Hepatocyte (in vitro differentiated cells): ENCODE results near the gene HOXB4. TPM values are rescaled to one million over a fixed set of nuclear protein-coding genes. Genes with fewer than 3 reads are reported as not detected.
A peak's percentile ranks its signal among the peaks of the same experiment; 100 is the strongest.

ENCODE experiments used
- DNase-seq: peaks from one replicate; pipeline ENCODE4 v3.0.0-alpha.2; 2016; ENCODE audit warnings: low spot score
- H2AFZ ChIP-seq: fragments of 200-600 bp; sonication (generic); 2 replicates; pipeline ENCODE4 v1.6.0; 2016; ENCODE audit warnings: antibody characterized with exemption, mild to moderate bottlenecking
- H3K27ac ChIP-seq: fragments of 200-600 bp; sonication (generic); 2 replicates; pipeline ENCODE4 v1.5.1; 2016; ENCODE audit warnings: mild to moderate bottlenecking
- H3K27me3 ChIP-seq: fragments of 200-600 bp; sonication (generic); 2 replicates; pipeline ENCODE4 v1.6.1; 2016
- H3K36me3 ChIP-seq: fragments of 200-600 bp; sonication (generic); replicated peaks from 2 replicates; pipeline ENCODE4 v1.5.1; 2016; ENCODE audit warnings: low read depth; ENCODE audit not compliant: insufficient read depth
- H3K4me1 ChIP-seq: fragments of 200-600 bp; sonication (generic); 2 replicates; pipeline ENCODE4 v1.5.1; 2016; ENCODE audit warnings: mild to moderate bottlenecking, moderate library complexity; ENCODE audit not compliant: insufficient read depth
- H3K4me2 ChIP-seq: fragments of 200-600 bp; sonication (generic); 2 replicates; pipeline ENCODE4 v1.6.0; 2016
- H3K4me3 ChIP-seq: fragments of 200-600 bp; sonication (generic); 2 replicates; pipeline ENCODE4 v1.5.1; 2016; ENCODE audit warnings: mild to moderate bottlenecking
- H3K79me2 ChIP-seq: fragments of 200-600 bp; sonication (generic); 2 replicates; pipeline ENCODE4 v1.6.0; 2017; ENCODE audit warnings: mild to moderate bottlenecking
- H3K9me2 ChIP-seq: fragments of 200-600 bp; sonication (generic); replicated peaks from 2 replicates; pipeline ENCODE4 v1.6.0; 2017; ENCODE audit warnings: mild to moderate bottlenecking; ENCODE audit not compliant: insufficient read depth
- H3K9me3 ChIP-seq: fragments of 200-600 bp; sonication (generic); 2 replicates; pipeline ENCODE4 v1.5.1; 2016; ENCODE audit warnings: low read depth, mild to moderate bottlenecking
- H4K20me1 ChIP-seq: fragments of 200-600 bp; sonication (generic); 2 replicates; pipeline ENCODE4 v1.6.0; 2016; ENCODE audit warnings: mild to moderate bottlenecking; ENCODE audit not compliant: insufficient read depth, poor library complexity, severe bottlenecking
- CTCF ChIP-seq: fragments of 200-600 bp; sonication (generic); IDR thresholded peaks from 2 replicates; pipeline ENCODE4 v1.5.1; 2016; ENCODE audit warnings: antibody characterized with exemption, mild to moderate bottlenecking; ENCODE audit not compliant: poor library complexity
- EZH2 ChIP-seq: fragments of 200-600 bp; sonication (generic); IDR thresholded peaks from 2 replicates; pipeline ENCODE4 v1.6.1; 2016; ENCODE audit warnings: antibody characterized with exemption, mild to moderate bottlenecking, borderline replicate concordance
- EZH2phosphoT487 ChIP-seq: fragments of 200-600 bp; sonication (generic); IDR thresholded peaks from one replicate; pipeline ENCODE4 v1.6.1; 2018; ENCODE audit warnings: antibody characterized with exemption, mild to moderate bottlenecking, low read depth, moderate library complexity; ENCODE audit not compliant: unreplicated experiment, severe bottlenecking
- WGBS: methylation state at CpG from one replicate; pipeline ENCODE4 v1.1.6; 2016; ENCODE audit warnings: low lambda C conversion rate; ENCODE audit errors: missing lambda C conversion rate; 5-methylcytosine and 5-hydroxymethylcytosine counted together
- polyA plus RNA-seq: library from polyadenylated mRNA; unstranded; fragments of >200 nt; fragmentation: Nextera tagmentation; extraction: Ambion mirVana; gene quantifications from 2 replicates; pipeline ENCODE4 v1.2.1, GENCODE V29; 2016
- total RNA-seq: library from RNA; depleted of rRNA; stranded (reverse); fragments of >200 nt; gene quantifications from 2 replicates; pipeline ENCODE4 v1.2.3, GENCODE V29; 2014

HOXB4 gene
- total and polyA plus RNA-seq, 2 experiments from 2014 or later = 1.8 to 2.2 TPM

DNA sequence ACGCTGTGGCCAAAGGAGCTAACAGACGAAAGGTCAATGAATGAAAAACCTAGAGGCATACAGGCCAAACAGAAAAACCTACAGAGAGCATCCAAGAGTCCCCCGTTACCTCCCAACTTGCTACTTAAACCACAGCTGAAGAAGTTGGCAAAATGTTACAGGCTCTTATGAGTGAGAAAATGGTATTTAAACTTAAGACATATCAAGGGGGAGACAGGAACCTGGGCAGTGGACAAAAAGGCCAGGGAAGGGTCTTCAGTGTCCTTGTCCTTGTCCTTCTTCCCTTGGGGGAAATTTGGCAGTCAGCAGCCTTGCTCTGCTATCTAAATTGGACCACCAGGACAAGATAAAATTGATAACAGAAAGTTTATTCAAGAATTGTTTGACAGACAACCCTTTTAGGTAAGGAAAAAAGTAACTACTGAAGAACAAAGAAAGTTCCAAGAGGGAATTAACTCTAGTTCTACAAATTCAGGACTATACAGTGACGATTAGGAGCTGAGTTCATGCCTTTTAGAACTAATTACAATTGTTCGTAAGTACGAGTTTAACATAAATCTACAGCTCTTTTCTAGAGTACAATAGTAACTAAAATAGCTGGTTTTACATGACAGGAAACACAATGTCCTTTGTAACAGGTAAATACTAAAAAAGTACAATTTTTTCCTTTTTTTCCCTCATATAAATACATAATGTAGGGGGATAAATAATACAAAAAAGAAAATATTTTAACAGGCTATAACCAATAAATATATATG lies 29.4 kb downstream of the HOXB4 start:
- Histone ChIP-seq H3K27me3 (peaks cover 80% of the 10 kb centered on the region), H2AFZ (no peak overlapping the region), H4K20me1 (no peaks in the 10 kb centered on the region), H3K4me1 (peaks cover 17% of the 10 kb centered on the region), H3K27ac (peak overlapping the region; percentile 85), H3K36me3 (no peaks in the 10 kb centered on the region), H3K4me3 (no peak overlapping the region), H3K79me2 (peaks cover 9% of the 10 kb centered on the region), H3K9me2 (no peaks in the 10 kb centered on the region), H3K4me2 (peak overlapping the region; percentile 68), H3K9me3 (no peaks in the 10 kb centered on the region)
- no peak for DNase-seq
- WGBS = 40% methylated on average over 6 of the region's 6 CpGs
- TF ChIP-seq EZH2 = no peak
- no peak for TF ChIP-seq CTCF
- no peak for TF ChIP-seq EZH2phosphoT487

- H3K27ac ChIP-seq = peak overlapping the region; percentile 85
- DNase-seq = no peak
- peak overlapping the region; percentile 68 for H3K4me2 ChIP-seq
- H3K36me3 ChIP-seq = no peaks in the 10 kb centered on the region
- H4K20me1 ChIP-seq = no peaks in the 10 kb centered on the region
- H3K4me1 ChIP-seq = peaks cover 17% of the 10 kb centered on the region
- no peaks in the 10 kb centered on the region for H3K9me2 ChIP-seq
- no peak overlapping the region for H2AFZ ChIP-seq
- TF ChIP-seq CTCF (no peak), EZH2 (no peak), EZH2phosphoT487 (no peak)
- WGBS = 27% methylated on average over 24 of the region's 24 CpGs
- peaks cover 75% of the 10 kb centered on the region for H3K27me3 ChIP-seq
- H3K79me2 ChIP-seq = peaks cover 10% of the 10 kb centered on the region
- no peak overlapping the region for H3K4me3 ChIP-seq
- H3K9me3 ChIP-seq = no peaks in the 10 kb centered on the region
Observed at GRCh38 chr17:48547808-48548522, 30.2 kb downstream of the HOXB4 start.

DNA sequence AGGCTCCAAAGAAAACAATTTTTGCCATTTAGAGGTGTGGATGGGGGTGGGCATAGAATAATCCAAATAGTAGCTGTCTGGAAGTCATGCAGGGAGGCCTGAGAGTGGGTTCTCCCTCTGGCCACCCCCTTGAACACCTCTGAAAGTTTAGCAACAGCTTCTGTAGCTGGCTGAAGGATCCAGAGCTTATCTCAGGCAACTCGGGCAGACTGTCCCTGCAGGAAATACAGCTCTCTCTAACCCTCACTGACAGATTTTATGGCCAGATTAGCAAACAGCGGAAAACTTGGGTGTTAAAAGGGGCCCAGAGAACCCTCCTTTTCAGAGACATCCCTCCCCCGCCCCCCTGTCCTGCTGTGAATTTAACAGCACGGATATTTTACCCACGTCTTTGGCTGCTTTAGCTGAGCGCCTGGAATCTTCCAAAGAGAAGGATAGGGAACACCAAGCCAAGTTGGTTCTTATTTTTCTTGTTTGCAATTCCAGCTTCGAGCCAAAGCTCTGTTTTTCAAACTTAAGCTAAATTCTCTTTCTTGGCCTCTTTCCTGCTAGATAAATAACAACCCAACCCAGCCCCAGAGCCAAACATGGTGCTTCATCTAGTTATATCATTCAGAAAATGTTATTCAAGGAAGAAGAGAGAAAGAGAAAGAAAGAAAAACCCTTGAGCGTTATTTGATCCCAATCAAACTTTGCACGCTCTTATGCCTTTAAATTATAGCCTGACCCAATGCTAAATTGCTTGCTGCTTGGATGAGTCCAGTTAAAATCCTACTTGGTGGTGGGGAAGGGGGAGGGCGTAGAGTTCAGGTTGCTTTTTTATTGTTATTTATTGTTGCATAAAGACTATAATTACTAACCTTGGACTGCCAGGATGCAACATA lies 31.0 kb downstream of the HOXB4 start:
- WGBS = 21% methylated on average over 10 of the region's 10 CpGs
- peaks cover 77% of the 10 kb centered on the region for H3K27me3 ChIP-seq
- H3K27ac ChIP-seq = peak overlapping the region; percentile 85
- DNase-seq = peak; percentile 42
- TF ChIP-seq CTCF (no peak), EZH2 (peak; percentile 25)
- H3K9me3 ChIP-seq = no peaks in the 10 kb centered on the region
- H3K9me2 ChIP-seq = no peaks in the 10 kb centered on the region
- H3K4me3 ChIP-seq = no peak overlapping the region
- peaks cover 15% of the 10 kb centered on the region for H3K79me2 ChIP-seq
- H4K20me1 ChIP-seq = no peaks in the 10 kb centered on the region
- no peak overlapping the region for H2AFZ ChIP-seq
- peak overlapping the region; percentile 68 for H3K4me2 ChIP-seq
- H3K4me1 ChIP-seq = peaks cover 17% of the 10 kb centered on the region
- H3K36me3 ChIP-seq = no peaks in the 10 kb centered on the region
